GM18909 (cell line): ENCODE results near the gene ELOB.

ENCODE experiments used
- ATAC-seq: cut with Tn5 transposase; IDR thresholded peaks from one replicate; pipeline ENCODE4 v1.9.1; 2021; ENCODE audit warnings: mild to moderate bottlenecking; ENCODE audit not compliant: unreplicated experiment, poor library complexity

ELOB gene

DNA sequence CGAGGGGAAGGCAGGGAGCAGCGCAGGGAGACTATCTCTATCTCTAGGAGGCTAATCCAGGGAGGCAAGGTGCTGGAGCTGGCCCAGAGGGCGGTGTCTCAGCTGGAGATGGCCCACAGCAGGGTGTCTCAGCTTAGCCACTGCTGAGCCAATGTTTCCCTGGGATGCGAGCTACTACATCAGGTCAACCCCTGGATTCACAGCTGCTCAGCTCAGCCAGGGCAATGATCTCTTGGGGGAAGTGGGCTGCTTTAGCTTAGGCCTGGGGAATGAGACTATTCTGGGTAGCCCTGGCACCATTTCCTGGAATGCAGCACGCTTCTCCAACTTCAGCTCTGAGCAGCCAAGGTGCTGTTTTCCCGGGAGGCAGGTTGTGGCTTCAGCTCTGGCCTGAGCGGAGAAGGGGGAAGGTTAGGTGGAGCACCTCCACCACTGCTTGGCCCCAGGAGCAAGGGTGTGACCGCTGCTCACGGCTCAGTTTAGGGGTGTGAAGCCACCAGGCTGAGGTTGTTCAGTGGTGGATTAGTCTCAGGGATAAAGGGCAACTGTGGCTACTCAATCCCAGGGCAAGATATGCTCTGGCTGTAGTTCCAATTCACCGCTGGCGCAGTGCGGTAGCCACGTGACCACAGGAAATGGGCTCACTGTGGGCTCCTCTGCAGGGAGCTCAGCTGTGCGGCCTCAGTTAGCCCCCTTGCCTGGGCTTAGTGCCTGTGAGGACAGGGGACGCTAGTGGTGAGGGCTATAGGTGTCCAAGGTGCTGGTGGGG, 34.8 kb upstream of the ELOB start:
- ATAC-seq: no peak

DNA sequence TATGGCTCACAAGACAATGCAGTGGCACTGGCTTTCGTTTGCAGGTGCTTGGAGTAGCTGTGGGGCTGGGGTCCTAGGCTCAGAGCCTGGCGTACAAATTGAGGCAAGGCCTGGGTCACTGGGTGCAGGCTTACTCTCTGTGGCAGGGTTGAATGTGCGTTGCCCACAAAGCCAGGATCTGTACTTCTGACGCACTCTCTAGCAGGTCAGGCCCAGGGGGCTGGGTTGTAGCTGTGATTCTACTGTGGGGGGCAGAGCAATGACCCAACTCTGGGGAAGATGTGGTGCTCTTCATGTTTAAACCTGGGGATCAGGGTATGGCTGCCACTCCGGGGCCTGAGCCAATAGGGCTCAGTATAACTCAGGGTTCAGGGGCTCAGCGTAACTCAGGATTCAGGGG, 33.6 kb upstream of the ELOB start:
- ATAC-seq: no peak

- no peak for ATAC-seq
Observed at GRCh38 chr16:2809149-2809760, 32.2 kb upstream of the ELOB start.

DNA sequence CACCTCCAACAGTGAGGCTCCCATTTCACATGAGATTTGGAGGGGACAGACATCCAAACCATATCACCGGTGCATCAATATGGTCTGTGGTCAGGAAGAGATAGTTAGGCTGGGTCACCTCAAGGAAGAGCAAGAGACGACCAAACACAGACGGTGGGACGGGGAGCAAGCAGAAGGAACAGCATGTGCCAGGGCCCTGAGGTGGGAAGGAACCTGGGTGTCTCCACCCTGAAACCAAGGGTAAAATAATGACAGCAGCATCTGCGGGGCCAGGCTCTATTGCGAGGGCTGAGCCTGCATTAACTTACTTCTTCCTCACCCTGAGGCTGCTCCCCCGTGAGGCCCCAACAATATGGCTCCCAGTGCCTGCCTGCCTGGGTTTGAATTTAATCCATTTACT, 31.1 kb upstream of the ELOB start:
- ATAC-seq: no peak

DNA sequence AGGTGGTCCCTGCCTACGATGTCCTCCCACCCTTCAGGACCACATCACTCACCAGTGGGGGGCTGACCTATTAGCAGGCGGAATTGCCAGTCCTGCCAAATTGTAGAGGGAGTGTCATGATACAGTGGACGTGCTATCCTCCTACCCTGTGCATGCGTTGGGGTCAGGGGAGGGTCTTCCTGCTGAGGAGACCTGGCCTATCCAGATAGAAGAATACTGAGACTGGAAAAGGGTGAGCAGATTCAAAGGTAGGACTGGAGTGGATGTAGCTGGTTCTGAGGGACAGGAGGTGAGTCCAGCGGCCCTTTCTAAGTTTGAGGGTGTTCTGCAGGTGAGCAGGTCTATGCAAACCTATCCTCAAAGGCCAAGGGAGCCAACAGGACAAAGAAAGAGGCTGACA, 29.2 kb upstream of the ELOB start:
- no peak for ATAC-seq

- ATAC-seq: no peak
Observed at GRCh38 chr16:2804728-2805127, 27.6 kb upstream of the ELOB start.

- no peak for ATAC-seq
Observed at GRCh38 chr16:2803545-2804195, 26.6 kb upstream of the ELOB start.

GRCh38 chr16:2799859-2800226, 22.8 kb upstream of the ELOB start:
- ATAC-seq: no peak

DNA sequence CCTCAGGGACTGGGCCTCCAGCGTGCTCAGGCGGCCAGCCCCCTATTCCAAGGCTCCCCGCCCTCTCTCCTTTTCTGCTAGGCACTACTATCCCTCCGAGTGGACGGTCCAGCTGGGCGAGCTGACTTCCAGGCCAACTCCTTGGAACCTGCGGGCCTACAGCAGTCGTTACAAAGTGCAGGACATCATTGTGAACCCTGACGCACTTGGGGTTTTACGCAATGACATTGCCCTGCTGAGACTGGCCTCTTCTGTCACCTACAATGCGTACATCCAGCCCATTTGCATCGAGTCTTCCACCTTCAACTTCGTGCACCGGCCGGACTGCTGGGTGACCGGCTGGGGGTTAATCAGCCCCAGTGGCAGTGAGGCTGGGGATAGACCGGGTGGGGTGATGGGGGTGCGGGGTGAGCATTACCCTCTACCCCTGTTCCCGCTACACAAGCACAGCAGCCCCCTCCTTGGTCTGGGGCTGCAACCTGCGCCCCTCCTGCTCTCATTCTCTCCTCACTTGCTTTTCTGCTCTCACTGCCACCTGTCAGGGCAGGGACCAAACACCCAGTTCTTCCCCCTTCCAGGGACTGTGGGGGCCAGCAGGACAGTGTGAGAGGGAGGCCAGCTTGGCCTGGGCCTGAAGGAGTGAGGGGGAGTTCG, 22.3 kb upstream of the ELOB start:
- ATAC-seq: no peak

GRCh38 chr16:2798723-2799204, 21.7 kb upstream of the ELOB start:
- ATAC-seq: no peak

DNA sequence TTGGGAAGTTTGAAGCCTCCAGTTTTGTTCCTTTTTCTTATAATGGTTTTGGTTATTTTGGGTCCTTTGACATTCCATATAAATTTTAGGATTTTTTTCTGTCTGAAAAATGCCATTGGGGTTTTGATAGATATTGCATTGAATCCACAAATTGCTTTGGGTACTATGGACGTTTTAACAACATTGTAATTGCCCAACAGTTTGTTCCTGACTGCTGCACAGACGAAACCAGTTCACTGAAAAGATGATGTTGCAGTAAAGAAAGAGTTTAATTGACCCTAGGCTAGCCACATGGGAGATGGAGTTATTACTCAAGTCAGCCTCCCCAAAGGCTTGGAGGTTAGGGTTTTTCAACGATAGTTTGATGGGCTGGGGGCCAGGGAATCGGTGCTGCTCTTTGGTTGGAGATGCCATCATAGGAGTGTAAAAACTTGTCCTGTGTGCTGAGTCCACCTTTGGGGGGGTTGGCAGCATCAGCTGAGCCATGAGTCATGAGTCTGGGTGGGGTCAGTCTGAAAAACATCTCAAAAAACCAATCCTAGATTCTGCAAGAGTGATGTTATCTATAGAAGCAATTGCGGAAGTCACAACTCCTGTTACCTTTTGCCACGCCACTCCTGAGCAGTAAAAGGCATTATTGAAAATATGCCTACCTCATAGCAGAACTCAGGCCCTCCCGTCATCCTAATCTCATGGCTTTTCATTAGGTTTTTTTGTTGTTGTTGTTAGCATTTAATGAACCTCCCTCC, 18.5 kb upstream of the ELOB start:
- ATAC-seq: no peak

DNA sequence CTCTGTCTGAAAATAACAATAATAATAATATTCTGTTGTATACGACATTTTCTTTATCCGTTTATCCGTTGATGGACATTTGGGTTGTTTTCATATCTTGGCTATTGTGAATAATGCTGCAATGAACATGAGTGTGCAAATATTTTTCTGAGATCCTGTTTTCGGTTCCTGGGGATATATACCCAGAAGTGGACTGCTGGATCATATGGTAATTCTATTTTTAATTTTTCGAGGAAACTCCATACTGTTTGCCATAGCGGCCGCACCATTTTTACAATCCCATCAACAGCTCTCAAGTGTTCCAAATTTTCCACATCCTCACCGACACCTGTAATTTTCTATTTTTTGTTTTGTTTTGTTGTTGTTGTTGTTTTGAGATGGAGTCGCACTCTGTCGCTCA, 15.9 kb upstream of the ELOB start:
- no peak for ATAC-seq

- ATAC-seq: no peak
Observed at GRCh38 chr16:2791174-2791573, 14.1 kb upstream of the ELOB start.

- no peak for ATAC-seq
Observed at GRCh38 chr16:2790631-2791030, 13.6 kb upstream of the ELOB start.

- ATAC-seq: no peak
Observed at GRCh38 chr16:2787961-2788360, 10.9 kb upstream of the ELOB start.

- ATAC-seq: no peak
Observed at GRCh38 chr16:2787406-2787805, 10.3 kb upstream of the ELOB start, which contains the start of gene PRSS33. Gene PRSS33 (minus strand): TSS chr16:2787560. CDS start chr16:2786547, 1,013 bp downstream.

GRCh38 chr16:2786826-2787151, 9.7 kb upstream of the ELOB start:
- ATAC-seq: no peak

- no peak for ATAC-seq
Observed at GRCh38 chr16:2786061-2786825, 9.2 kb upstream of the ELOB start.

DNA sequence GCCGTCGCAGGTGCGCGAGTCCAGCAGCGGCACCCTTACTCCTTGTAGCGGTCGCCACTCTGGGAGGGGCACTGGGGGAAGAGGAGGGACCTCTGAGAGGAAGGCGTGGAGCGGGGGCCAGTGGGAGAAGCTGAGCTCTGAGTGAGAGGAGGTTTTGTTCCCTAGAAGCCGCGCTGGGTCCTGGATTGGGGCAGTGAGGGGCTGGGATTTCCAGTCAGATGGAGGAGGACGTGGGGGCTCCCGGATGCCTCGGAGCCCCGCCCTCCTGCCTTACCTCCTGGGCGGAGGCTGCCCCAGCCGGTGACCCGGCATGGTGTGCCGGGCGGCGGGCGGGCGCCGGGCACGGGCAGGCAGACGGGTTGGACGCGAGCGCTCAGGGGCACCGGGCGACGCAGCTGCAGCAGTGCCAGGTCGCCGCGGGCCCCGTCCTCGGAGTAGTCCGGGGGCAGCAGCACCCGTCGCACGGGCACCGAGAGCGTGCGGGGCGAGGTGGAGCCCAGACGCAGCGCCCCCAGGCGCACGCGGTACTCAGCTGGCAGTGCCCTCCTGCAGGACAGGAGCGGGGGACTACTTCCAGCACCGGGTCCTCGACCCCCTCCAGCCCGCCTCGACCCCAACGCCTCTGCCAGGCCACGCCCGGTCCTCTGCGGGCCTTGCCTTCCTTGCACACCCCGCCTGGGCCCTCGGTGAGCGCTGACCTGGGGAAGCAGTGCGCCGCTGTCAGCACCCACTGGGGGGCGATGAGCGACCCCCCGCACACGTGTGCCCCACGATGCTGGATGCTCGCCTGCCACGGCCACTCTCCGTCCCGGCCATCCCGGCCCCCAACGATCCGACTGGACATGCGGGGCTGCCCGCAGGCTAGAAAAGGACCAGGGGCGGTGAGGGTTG, 8.3 kb upstream of the ELOB start:
- no peak for ATAC-seq
